Cardiac fibroblast (primary cell): ENCODE data around the gene HNRNPL.
A peak's percentile ranks its signal among the peaks of the same experiment; 100 is the strongest.
"Not testable (repeated sequence)": the region's sequence is repeated elsewhere in the genome, so short reads cannot be mapped to it uniquely, and the experiment has no call there.

Source experiments
- DNase-seq, 2 donors: peaks; one replicate each; pipeline versions ENCODE4 v3.0.0 to v3.0.0-alpha.2; 2010; ENCODE audit warnings: low read depth in 2 of 2
- H3K4me3 ChIP-seq, 2 donors: replicated peaks in 1 of 2; 1 replicate in 1 of 2; 2 replicates in 1 of 2; pipeline ENCODE4 v1.5.1; 2011; ENCODE audit warnings: low read depth in 2 of 2, low read length in 2 of 2, mild to moderate bottlenecking in 2 of 2, moderate library complexity in 1 of 2
- TF ChIP-seq, protein P1 (sequence below): IDR thresholded peaks from one replicate; pipeline ENCODE4 v1.5.1; 2011; ENCODE audit warnings: low read depth, mild to moderate bottlenecking, low read length, inconsistent platforms

HNRNPL gene

DNA sequence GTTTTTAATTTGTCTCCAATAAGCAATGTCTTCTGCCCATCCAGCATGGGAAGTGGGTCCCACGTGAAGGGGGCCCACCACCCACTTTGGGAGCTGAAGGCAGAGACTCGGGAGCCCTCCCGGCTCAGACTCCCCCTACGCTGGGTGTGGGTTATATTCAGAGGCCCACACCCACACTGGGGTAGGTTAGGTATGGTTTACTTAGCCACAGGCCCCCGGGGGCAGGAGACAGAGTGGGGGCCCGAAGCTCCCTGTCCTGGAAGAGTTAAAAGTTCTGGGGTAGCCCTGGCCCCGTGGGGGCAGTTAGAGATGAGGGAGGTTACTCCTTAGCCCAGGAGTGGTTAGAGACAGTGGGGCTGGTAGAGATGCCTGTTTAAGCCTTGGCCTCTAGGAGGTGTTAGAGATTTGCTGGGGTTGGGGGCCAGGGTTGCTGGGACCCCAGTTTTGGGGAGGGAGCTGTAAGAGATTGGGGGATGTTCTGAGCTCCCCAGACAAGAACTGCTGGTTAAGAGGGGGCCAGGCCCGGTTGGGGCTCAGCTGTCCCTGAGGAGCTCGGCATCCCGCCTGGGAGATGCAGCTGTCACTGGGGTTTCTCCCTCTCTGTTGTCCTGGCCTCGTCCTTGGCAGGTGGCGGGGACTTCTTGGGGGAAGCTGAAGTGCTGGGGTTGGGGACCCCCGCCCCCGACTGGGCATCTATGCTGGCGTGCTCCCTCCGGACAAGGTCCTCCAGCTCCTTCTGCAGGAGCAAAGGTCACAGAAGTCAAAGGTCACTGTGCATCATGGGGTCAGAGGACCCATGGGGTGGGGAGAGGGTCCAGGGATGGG lies 29.0 kb upstream of the HNRNPL start:
- DNase-seq, result no peak
- TF ChIP-seq, protein P1, sequence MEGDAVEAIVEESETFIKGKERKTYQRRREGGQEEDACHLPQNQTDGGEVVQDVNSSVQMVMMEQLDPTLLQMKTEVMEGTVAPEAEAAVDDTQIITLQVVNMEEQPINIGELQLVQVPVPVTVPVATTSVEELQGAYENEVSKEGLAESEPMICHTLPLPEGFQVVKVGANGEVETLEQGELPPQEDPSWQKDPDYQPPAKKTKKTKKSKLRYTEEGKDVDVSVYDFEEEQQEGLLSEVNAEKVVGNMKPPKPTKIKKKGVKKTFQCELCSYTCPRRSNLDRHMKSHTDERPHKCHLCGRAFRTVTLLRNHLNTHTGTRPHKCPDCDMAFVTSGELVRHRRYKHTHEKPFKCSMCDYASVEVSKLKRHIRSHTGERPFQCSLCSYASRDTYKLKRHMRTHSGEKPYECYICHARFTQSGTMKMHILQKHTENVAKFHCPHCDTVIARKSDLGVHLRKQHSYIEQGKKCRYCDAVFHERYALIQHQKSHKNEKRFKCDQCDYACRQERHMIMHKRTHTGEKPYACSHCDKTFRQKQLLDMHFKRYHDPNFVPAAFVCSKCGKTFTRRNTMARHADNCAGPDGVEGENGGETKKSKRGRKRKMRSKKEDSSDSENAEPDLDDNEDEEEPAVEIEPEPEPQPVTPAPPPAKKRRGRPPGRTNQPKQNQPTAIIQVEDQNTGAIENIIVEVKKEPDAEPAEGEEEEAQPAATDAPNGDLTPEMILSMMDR, result no peak
- no peak overlapping the region for H3K4me3 ChIP-seq

DNA sequence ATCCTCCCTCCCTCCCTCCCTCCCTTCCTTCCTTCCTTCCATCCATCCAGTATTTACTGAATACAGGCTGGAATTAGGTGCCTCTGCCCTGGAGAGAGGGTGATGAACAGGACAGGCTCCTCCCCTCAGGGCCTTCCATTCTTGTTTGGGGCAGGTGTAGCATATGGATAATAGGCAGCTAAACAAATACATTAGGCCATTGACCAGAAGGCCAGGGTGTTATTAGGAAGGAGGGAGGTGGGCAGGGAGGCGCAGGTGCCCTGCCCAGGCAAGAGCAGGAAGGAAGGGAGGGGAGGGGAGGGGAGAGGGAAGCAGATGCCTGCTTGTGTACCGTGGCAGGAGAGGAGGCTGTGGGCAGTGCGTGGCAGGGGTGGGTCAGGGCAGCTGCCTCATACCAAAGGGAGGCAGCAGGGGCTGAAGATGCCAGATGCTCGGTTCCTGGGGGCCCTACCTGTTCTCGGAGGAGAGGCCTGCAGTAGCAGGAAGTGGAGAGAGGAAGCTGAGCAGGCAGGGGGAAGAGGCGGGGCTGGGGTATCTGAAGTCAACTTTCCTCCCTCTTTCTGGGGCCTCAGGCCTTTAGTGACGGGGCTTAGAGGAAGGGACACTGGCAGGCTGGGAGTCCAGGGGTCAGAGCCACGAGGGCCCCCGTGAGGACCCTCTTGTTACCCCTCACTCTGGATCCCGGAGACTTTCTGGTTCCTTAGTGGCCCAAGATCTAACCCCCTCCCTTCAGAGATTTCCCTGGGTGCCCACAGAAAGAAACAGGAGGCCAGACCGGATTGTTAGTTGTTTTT lies 28.2 kb upstream of the HNRNPL start, which contains the start of gene RINL:
RINL (minus strand) TSS at position 495 of the 794 bp plus-strand sequence. CDS start 1,533 bp downstream, outside the sequence.
- no peak for DNase-seq
- TF ChIP-seq, protein P1, result no peak
- H3K4me3 ChIP-seq, result no peak within 1 kb of the TSS

- DNase-seq, result no peak
- no peak overlapping the region for H3K4me3 ChIP-seq
- TF ChIP-seq, protein P1, result no peak
Measured at GRCh38 chr19:38875656-38876395, 26.0 kb upstream of the HNRNPL start.

- not testable (repeated sequence) for H3K4me3 ChIP-seq, DNase-seq
Measured at GRCh38 chr19:38873400-38873799, 23.6 kb upstream of the HNRNPL start.

DNA sequence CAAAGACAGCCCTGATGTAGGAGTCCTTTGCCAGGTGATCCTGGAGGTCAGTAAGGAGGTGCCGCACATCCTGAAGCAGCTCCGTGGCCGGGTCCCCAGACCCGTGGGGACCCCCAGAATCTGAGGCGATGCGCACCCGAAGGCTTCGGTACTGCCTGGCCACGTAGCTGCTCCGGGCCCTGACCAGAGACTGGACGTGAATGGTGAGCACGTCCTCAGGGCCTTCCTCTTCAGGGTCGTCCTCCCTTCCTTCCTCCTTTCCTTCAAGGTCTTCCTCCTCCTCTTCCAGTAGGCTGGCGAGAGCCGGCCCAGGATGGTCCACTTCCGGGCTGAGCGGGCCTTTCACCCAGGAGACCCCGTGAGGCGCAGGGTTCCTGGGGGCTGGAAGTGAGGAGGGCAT lies 20.8 kb upstream of the HNRNPL start:
- DNase-seq, result no peak
- TF ChIP-seq, protein P1, result no peak
- no peak overlapping the region for H3K4me3 ChIP-seq

GRCh38 chr19:38869836-38870607 lies 20.2 kb upstream of the HNRNPL start:
- TF ChIP-seq, protein P1, result peak; percentile 71
- peak; percentile 50 to 68 for DNase-seq
- H3K4me3 ChIP-seq, result peak overlapping the region; percentile 43
